GM23248 (cell line): ENCODE results near the gene ZNF581.

Experiments used
- EZH2 ChIP-seq: fragments of 200-600 bp; sonication (generic); IDR thresholded peaks from 2 replicates; pipeline ENCODE4 v1.6.1; 2018; ENCODE audit warnings: antibody characterized with exemption, mild to moderate bottlenecking; ENCODE audit not compliant: insufficient read depth, poor library complexity, severe bottlenecking
- EZH2phosphoT487 ChIP-seq: fragments of 200-600 bp; sonication (generic); IDR thresholded peaks from 2 replicates; pipeline ENCODE4 v1.6.1; 2018; ENCODE audit warnings: antibody characterized with exemption, moderate library complexity, mild to moderate bottlenecking, low read depth; ENCODE audit not compliant: insufficient read depth

DNA sequence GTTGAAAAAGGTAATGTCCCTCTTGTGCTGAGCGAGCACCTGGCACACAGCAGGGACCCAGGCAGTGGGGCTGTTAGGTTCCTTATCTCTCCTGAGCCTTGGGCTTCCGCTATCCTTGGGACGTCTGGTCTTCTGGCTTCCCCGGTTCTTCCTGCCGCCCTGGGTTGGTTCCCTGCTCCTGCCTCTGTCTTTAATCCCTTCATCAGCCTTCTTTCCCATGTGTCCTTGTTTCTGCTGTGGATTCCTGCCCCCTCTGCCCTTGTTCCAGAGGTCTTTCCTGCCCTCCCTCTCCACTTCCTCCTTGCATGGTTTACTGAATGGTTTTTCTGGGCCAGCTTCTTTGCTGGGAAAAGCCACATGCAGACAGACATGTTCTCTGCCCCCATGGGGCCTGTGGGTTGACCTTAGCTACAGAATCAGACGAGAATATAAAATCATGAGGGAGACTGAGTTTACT, 34.2 kb downstream of the ZNF581 start:
- no peak for TF ChIP-seq EZH2
- no peak for TF ChIP-seq EZH2phosphoT487
